Fibroblast of upper back skin (primary cell): ENCODE data around the gene NAA16.
"Not testable (repeated sequence)": the region's sequence is repeated elsewhere in the genome, so short reads cannot be mapped to it uniquely, and the experiment has no call there.

Experiments used
- DNase-seq: peaks from one replicate; pipeline ENCODE4 v3.0.0-alpha.2; 2013

NAA16 gene

GRCh38 chr13:41306271-41307145, 4.6 kb upstream of the NAA16 start:
- DNase-seq, result peak; percentile 6

GRCh38 chr13:41307884-41308640, 3.0 kb upstream of the NAA16 start:
- DNase-seq, result no peak

GRCh38 chr13:41311406-41312175, 524 bp downstream of the NAA16 start:
- DNase-seq, result peak; percentile 11

- peak; percentile 28 for DNase-seq
These were observed 1.1 kb downstream of the NAA16 start for GRCh38 chr13:41312176-41312500.

GRCh38 chr13:41313117-41313516, 2.0 kb downstream of the NAA16 start:
- no peak for DNase-seq

GRCh38 chr13:41313659-41314197, 2.7 kb downstream of the NAA16 start:
- no peak for DNase-seq

GRCh38 chr13:41315443-41316047, 4.5 kb downstream of the NAA16 start:
- DNase-seq, result peak; percentile 60

GRCh38 chr13:41317243-41317642, 6.2 kb downstream of the NAA16 start:
- DNase-seq, result no peak

GRCh38 chr13:41325752-41326151, 14.7 kb downstream of the NAA16 start:
- DNase-seq, result no peak

GRCh38 chr13:41326661-41327060, 15.6 kb downstream of the NAA16 start:
- no peak for DNase-seq

- no peak for DNase-seq
These were observed 17.1 kb downstream of the NAA16 start for GRCh38 chr13:41327994-41328790.

GRCh38 chr13:41332829-41333228, 21.8 kb downstream of the NAA16 start:
- no peak for DNase-seq

GRCh38 chr13:41334810-41335209, 23.7 kb downstream of the NAA16 start:
- no peak for DNase-seq

- DNase-seq, result no peak
These were observed 33.3 kb downstream of the NAA16 start for GRCh38 chr13:41344358-41344757.

GRCh38 chr13:41345165-41345913, 34.3 kb downstream of the NAA16 start:
- no peak for DNase-seq

GRCh38 chr13:41345914-41346589, 35.0 kb downstream of the NAA16 start:
- no peak for DNase-seq

GRCh38 chr13:41352935-41353840, 42.1 kb downstream of the NAA16 start:
- DNase-seq, result peak; percentile 49

- DNase-seq, result peak; percentile 10
These were observed 43.3 kb downstream of the NAA16 start for GRCh38 chr13:41354416-41354815.

GRCh38 chr13:41356385-41356648, 45.2 kb downstream of the NAA16 start:
- DNase-seq, result not testable (repeated sequence)

- no peak for DNase-seq
These were observed 45.7 kb downstream of the NAA16 start for GRCh38 chr13:41356786-41357185.
